SK-N-SH treated with all-trans-retinoic acid at 6 μM for 48 hours (cell line): Measurements from ENCODE around the gene MANBA.

ENCODE experiments used
- GLIS3 ChIP-seq: fragments of 250-450 bp; sonication (Bioruptor Pico); IDR thresholded peaks from 2 replicates; pipeline ENCODE4 v1.5.0; 2020; ENCODE audit warnings: mild to moderate bottlenecking, moderate library complexity
- TF ChIP-seq, protein P1 (sequence below): fragments of 250-450 bp; sonication (Bioruptor Pico); IDR thresholded peaks from 2 replicates; pipeline ENCODE4 v1.8.0; 2020; ENCODE audit warnings: mild to moderate bottlenecking, moderate library complexity, borderline replicate concordance

DNA sequence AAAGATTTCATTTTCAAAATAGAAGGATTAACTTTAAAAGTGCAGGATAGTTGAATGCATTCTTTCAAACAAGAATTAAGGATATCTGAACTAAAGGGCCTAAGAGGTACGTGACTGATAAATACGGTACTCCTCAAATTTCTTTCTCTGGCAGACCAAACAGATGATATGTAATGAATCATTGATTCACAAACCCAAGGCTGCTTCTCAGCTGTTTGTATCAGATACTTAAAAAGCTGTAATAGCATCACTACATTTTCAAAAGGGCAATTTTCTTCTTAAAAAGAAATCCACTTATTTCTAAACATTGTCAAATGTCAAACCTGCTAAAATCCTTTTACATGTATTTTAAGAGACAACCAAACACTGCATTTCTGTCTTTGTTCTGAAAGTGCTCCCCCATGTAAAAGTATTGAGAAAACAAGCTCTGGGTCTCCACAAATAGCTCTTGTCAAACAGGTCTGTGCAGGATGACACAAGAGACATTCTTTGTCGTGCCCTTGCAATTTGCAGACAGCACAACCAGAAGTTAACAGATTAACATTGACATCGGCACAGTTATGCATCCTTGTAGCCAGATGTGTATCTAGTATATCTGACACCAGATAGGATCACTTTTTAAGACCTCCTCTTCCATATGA lies 82.0 kb downstream of the MANBA start:
- TF ChIP-seq, protein P1, sequence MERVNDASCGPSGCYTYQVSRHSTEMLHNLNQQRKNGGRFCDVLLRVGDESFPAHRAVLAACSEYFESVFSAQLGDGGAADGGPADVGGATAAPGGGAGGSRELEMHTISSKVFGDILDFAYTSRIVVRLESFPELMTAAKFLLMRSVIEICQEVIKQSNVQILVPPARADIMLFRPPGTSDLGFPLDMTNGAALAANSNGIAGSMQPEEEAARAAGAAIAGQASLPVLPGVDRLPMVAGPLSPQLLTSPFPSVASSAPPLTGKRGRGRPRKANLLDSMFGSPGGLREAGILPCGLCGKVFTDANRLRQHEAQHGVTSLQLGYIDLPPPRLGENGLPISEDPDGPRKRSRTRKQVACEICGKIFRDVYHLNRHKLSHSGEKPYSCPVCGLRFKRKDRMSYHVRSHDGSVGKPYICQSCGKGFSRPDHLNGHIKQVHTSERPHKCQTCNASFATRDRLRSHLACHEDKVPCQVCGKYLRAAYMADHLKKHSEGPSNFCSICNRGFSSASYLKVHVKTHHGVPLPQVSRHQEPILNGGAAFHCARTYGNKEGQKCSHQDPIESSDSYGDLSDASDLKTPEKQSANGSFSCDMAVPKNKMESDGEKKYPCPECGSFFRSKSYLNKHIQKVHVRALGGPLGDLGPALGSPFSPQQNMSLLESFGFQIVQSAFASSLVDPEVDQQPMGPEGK (CRISPR knock-in tag) = no peak
- TF ChIP-seq GLIS3 (CRISPR knock-in tag) = no peak
